Inflammatory macrophage (primary cell): ENCODE results near the gene PCA3.
"Not testable (repeated sequence)": the region's sequence is repeated elsewhere in the genome, so short reads cannot be mapped to it uniquely, and the experiment has no call there.

Experiments
- DNase-seq, 2 donors: peaks; one replicate each; pipeline ENCODE4 v3.0.0-alpha.2; 2020 to 2022
- total RNA-seq, 18 experiments: gene quantifications; one replicate each; lab custom pipeline; 2026; ENCODE audit warnings: mixed read lengths in 6 of 18, inconsistent platforms in 2 of 18; lab: John Stamatoyannopoulos, UW

PCA3 gene
- 0 to 0.40 (median 0.03) reads per million in 18 experiments for total RNA-seq

DNA sequence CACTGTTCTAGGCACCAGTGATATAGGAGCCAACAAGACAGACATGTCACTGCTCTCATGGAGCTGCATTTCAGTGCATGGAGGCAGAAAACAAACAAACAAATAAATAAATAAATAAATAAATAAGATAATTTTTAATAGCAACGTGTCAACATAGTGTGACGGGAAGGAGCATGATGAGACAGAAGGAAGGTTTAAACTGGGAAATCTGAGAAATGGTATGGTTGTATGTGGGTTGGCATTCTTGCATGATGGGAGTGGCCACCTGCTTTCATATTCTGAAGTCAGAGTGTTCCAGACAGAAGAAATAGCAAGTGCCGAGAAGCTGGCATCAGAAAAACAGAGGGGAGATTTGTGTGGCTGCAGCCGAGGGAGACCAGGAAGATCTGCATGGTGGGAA, at the start of gene PCA3:
TSS of gene PCA3 (plus strand) at position 301 of the 400 bp plus-strand sequence.
- DNase-seq: no peak

- no peak for DNase-seq
Observed at GRCh38 chr9:76716085-76716672, 48.1 kb upstream of the PCA3 start.

GRCh38 chr9:76717176-76717575, 47.1 kb upstream of the PCA3 start:
- DNase-seq: no peak

DNA sequence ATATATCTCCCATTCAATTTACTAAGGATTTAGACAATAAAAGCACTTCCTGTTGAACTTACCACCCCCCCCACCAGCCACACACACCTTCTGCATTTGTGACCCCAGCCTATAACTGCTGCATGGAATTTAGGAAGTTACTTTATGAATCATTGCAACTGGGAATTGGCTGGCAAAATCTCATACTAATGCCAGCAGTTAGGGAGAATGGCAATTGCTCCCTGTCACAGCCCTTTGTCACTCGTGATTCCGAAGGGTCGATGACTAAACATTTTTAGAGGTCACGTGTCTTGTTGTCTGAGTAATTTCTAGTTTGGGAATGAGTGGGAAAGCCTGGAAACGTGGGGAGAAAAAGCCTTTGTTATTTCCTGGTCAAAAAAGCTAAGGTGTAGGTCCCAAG, 46.6 kb upstream of the PCA3 start:
- peak; percentile 58 to 69 for DNase-seq

- no peak for DNase-seq
Observed at GRCh38 chr9:76718166-76718565, 46.1 kb upstream of the PCA3 start.

DNA sequence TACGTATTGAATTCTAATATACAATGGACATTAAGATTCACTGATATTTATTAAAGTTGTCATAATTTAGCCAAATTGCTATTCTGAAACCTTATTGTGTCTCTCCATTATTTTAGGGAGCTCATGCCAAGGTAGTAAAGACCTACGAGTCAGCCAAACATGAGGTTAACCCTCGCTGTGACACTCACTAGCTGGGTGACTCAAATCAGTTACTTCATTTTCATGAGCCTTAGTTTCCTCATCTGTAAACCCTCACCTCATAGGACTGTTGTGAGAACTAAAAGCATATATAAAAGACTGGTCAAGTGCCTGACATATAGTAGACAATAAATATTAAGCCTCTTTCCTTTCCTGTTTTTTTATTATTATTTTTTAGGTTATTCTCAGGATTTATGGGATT, 44.0 kb upstream of the PCA3 start:
- DNase-seq: no peak

DNA sequence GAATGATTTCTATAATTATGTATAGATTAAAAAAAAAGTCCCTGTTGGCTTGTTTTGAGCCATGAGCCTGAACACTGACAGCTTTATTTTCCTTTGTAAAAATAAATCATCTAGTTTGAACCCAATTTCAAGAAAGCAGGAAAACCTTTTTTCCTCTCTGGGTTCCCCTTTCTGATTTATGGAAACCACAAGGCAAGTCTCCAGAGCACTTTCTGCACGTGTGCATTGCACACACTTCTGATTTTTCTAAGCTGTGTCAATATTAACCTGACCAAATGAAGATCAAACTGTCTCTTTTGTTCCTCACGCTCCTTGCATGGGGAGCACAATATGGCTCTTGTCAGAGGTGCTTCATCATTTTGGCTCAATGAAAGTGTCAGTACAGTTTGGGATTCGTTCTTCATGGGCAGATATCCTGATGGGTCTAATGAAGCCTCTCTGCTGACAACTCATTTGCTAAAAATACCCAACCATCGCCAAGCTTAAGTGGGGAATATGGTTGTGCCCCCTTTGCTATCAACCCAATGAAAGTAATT, 39.2 kb upstream of the PCA3 start:
- no peak for DNase-seq

DNA sequence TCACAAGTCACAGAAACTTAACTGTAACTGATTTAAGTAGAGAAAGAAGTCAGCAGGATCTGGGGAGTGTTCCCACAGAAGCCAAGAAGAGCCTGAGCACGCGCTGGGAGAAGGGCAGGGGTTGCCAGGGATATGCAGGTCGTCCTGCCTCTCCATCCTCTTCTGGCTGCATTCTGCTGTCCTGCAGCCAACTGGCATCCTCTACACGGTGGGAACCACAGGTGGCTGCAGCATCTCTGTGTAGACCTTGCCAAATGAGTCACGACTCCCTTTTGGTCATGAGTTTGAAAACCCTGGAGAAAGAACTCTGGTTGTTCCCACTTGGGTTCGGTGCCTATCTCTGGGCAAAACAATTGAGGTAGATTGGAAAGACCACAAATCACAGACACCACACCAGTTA, 38.4 kb upstream of the PCA3 start:
- no peak for DNase-seq

DNA sequence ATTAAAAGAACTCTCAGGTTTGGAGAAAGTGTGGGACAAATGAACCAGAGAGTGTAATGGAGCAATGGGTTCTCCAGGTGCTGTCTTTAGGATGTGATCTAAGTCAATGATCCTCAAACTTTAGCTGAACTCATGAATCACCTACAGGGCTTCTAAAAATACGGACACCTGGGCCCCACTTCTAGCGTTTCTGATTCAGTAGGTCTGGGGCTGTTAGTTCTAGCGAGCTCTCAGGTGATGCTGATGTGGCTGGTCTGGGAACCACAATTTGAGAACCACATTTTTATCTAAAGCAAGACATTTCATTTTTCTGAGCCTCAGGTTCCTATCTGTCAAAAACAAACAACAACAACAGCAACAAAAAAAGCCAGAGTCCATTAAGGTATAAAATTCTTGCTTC, 35.1 kb upstream of the PCA3 start:
- DNase-seq: no peak

DNA sequence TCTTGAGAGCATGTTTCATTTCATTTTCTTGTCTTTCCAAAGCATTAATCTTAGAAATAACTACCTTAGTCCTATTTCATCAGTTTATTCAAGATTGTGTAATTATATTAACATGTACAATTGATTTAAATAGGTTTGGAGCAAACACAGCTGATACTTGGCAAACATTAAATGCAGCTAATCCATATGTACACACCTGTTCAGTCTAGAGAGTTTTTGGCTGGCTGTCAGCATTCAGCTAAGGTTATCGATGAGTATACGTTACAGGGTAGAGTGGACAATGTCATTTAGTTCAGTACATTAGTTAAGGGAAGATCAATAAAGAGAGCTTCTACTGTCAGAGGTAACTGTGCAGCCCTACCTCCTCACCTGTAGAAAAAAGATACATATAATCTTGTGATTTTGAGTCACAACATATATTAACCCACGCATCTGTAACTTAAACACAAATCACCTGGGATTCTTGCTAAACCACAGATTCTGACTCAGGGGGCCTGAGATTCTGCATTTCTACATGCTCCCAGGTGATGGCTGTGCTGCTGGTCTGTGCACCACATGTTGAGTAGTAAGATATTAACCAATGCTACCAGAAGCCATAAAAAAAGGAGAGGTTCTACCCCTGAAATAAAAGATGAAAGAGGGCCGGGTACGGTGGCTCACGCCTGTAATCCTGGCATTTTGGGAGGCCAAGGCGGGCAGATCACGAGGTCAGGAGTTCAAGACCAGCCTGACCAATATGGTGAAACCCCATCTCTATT, 34.1 kb upstream of the PCA3 start:
- DNase-seq: no peak

- DNase-seq: peak in 1 of 2 donors; percentile 27
Observed at GRCh38 chr9:76730801-76731200, 33.4 kb upstream of the PCA3 start.

DNA sequence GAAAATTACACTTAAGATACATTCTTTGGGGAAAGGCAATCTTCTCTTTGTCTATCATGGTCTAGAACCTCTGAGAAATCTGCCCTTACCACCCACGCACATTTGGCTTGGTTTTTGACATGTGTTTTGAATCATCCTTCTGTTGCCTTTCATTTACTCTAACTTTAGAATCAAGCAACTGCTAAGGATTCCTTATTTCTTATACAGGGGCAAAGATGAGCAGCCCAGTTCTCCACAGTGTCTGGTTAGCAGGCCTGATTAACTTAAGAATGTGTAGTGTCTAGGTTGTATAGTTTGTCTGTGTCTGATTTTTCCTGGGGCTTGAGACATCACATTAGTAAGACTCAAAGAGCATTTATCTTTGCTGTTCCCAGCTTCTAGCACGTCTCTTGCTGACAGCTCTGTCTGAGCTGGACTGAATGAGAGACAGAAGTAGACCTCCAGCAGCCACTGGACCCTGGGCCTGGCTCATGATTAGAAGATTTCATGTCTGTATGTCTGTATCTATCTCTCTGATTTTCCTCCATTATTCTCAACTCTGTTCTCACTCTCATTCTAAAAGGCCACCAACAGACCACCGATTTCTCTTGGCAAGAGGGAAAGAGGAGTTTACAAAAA, 31.8 kb upstream of the PCA3 start:
- no peak for DNase-seq

DNA sequence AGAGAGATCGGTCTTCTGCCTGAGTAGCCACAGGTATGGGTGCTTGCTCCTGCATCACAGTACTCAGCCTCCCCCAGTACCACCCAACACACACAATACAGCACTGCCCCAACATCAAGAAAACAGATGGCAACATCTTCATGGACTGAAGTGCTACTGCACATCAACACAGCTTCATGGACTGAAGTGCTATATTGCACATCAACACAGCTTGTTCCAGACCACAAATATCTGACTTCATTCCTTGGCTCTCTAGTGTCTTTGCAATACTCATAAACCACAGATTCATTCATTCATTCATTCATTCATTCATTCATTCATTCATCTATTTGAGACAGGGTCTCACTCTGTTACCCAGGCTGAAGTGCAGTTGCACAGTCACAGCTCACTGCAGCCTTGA, 31.1 kb upstream of the PCA3 start:
- DNase-seq: no peak

- DNase-seq: no peak
Observed at GRCh38 chr9:76734716-76735115, 29.5 kb upstream of the PCA3 start.

DNA sequence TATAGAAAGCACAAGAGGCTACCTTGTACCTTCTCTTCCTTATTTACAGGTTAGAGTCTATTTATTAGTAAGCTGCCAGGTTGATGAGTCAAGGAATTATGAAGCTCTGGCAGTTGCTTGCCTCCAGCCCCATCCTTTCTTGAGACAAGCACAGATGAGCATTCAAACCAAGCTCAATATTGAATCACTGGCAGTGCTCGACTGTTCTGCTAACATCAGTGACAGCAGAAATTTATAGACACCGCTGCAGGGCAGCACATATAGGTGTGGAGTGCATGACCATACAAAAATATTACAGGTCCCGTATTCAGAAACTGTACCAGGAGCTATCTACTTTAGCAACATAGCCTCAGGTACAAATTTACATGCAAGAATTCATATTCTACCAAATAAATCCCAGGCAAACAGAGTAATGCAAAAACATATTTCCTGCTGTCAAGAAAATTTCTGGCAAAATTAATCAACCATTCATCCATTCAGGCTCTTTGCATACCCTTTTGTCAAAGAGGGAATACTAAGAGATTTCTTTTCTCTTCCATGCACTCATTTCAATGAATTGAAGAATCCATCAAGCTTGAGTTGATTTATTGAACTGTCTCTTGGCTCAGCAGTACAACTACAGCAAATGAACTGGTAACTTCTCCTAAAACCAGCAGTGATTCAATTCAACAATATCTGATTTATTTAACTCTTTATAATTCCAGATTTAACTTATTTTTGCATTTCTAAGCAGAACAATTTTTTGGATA, 26.9 kb upstream of the PCA3 start:
- no peak for DNase-seq

DNA sequence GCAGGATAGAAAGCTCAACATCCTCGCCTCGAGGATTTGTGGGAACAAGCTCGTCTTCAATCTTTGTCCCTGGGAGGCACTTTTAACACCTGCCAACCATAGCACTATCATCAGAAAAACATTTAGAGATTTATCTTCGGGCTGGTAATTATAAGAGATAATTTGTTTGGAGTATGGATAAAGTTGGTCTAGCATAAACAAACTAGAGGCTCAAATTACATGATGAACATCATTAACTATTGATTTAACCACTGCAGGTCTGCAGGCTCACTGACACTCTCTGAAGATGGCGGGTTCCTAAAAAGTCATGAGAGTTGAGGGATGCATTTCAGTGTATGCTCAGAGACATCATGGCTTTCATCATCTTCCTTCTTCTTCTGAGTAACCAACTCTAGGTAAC, 25.8 kb upstream of the PCA3 start:
- no peak for DNase-seq

- DNase-seq: no peak
Observed at GRCh38 chr9:76741524-76741923, 22.7 kb upstream of the PCA3 start.

DNA sequence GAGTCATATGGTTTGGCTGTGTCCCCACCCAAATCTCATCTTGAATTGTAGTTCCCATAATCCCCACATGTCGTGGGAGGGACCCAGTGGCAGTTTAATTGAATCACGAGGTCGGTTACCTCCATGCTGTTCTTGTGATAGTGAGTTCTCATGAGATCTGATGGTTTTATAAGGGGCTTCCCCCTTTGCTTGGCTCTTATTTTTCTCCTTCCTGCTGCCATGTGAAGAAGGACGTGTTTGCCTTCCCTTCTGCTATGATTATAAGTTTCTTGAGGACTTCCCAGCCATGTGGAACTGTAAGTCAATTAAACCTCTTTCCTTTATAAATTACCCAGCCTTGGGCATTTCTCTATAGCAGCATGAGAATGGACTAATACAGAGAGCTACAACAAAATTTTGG, 21.3 kb upstream of the PCA3 start:
- DNase-seq: not testable (repeated sequence)

DNA sequence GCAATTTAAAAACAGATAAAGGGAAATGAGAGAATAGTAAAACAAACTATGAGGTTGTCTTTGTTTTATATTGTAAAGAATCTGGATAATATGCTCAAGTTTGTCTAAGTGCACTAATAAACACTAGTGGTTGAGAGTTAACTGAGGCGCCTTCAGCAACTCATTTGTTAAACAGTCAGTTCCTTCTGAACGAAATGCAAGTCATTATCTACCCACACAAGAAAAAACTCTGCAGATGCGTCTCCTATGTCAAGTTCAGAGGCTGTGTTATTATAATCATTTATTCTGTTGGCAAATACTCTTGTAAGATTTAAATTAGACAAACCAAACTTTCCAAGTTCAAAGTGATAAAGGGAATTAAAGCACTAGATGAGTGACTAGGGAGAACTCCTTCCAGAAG, 20.3 kb upstream of the PCA3 start:
- no peak for DNase-seq

DNA sequence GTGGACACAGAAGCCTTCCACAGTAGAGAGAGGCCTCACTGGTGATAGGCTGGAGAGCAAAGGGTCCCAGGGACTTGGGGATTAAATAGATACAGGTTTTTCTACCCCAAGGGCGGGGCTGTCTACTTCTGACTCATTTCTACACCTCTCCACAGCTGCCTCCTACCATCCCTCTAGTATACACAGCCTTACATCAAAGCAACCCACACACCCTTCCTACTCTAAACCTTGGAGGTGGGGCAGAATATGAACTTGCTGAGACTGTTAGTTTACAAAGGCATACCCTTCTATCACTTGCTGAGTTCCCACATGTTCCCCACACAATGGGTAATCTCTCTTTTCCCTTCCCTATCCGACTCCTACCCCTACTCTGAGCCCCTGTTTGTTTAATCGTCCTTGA, 19.9 kb upstream of the PCA3 start:
- no peak for DNase-seq

GRCh38 chr9:76751001-76751400, 13.2 kb upstream of the PCA3 start:
- no peak for DNase-seq

DNA sequence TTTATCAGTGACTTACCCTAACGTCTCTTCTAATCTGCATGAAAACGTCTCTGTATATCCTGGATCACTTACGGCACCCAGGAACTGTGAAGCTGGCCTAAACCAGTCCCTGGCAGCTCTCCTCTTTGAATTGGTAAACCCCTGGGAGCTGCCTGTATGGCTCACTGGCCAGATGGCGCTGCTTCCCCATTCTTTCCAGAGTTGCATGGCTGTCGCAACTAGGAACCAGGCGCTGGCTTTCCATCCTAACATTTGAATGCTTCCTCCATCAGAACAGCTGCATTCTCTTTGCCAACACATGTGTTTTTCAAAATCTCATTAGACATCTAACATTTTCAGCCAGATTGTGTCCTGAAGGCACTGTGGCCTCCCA, 8.0 kb upstream of the PCA3 start:
- DNase-seq: peak; percentile 42 to 45
